ENCODE data around the gene ZNF497. TPM values are rescaled to one million over a fixed set of nuclear protein-coding genes. Genes with fewer than 3 reads are reported as not detected.

The ZNF497 gene
- total and polyA plus RNA-seq, 10 of the 15 experiments (the other 5 are each of a cell fraction or from before 2014, with no cell fraction given), result 0.09 to 0.82 (median 0.28) TPM

DNA sequence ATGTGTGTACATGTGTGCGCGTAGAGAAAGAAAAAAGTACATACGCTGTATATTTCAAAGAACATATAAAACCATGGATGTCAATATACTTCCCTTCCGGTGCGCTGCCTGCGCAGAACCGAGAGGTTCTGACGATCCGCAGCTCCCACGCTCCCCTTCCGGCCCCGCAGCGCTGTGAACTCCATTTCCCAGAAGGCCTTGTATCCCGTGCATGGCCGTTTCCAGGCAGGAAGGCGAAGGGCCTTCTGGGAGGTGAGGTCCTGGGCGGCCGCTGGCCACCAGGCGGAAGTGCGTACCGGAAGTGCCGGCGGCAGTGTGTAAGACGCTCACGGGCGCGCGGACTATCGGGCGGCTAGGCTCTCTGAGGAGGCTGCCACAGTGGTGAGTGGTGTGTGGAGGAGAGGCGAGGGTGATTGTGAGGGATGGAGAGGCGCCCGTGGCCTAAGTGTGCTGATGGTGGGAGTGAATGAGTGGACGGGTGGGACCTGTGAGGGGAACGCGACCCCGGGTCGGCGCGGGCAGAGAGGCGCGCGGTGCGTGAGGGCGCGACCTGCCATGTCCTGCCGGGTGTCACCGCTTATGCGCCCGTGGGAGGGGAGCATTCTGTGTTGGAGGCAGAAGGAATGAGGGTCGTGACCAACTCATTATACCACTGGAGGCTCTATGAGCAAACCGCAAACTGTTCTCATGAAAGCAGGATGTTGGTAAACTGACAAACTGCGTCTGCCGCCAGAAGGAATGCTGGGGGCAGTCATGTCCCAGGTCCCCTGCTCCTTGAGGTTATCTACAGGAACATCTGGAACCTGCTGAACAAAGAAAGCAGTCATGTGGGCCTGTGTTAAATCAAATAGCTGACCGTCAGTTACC lies 57.3 kb downstream of the ZNF497 start, which contains the start of gene ERVK3-1 (continued):
- TF ChIP-seq, protein P1, sequence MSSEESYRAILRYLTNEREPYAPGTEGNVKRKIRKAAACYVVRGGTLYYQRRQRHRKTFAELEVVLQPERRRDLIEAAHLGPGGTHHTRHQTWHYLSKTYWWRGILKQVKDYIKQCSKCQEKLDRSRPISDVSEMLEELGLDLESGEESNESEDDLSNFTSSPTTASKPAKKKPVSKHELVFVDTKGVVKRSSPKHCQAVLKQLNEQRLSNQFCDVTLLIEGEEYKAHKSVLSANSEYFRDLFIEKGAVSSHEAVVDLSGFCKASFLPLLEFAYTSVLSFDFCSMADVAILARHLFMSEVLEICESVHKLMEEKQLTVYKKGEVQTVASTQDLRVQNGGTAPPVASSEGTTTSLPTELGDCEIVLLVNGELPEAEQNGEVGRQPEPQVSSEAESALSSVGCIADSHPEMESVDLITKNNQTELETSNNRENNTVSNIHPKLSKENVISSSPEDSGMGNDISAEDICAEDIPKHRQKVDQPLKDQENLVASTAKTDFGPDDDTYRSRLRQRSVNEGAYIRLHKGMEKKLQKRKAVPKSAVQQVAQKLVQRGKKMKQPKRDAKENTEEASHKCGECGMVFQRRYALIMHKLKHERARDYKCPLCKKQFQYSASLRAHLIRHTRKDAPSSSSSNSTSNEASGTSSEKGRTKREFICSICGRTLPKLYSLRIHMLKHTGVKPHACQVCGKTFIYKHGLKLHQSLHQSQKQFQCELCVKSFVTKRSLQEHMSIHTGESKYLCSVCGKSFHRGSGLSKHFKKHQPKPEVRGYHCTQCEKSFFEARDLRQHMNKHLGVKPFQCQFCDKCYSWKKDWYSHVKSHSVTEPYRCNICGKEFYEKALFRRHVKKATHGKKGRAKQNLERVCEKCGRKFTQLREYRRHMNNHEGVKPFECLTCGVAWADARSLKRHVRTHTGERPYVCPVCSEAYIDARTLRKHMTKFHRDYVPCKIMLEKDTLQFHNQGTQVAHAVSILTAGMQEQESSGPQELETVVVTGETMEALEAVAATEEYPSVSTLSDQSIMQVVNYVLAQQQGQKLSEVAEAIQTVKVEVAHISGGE (CRISPR knock-in tag; IDR thresholded peaks at IDR 0.05), result peak; percentile 14; the same call in 1 of the 2 replicates
- TF ChIP-seq, protein P2, sequence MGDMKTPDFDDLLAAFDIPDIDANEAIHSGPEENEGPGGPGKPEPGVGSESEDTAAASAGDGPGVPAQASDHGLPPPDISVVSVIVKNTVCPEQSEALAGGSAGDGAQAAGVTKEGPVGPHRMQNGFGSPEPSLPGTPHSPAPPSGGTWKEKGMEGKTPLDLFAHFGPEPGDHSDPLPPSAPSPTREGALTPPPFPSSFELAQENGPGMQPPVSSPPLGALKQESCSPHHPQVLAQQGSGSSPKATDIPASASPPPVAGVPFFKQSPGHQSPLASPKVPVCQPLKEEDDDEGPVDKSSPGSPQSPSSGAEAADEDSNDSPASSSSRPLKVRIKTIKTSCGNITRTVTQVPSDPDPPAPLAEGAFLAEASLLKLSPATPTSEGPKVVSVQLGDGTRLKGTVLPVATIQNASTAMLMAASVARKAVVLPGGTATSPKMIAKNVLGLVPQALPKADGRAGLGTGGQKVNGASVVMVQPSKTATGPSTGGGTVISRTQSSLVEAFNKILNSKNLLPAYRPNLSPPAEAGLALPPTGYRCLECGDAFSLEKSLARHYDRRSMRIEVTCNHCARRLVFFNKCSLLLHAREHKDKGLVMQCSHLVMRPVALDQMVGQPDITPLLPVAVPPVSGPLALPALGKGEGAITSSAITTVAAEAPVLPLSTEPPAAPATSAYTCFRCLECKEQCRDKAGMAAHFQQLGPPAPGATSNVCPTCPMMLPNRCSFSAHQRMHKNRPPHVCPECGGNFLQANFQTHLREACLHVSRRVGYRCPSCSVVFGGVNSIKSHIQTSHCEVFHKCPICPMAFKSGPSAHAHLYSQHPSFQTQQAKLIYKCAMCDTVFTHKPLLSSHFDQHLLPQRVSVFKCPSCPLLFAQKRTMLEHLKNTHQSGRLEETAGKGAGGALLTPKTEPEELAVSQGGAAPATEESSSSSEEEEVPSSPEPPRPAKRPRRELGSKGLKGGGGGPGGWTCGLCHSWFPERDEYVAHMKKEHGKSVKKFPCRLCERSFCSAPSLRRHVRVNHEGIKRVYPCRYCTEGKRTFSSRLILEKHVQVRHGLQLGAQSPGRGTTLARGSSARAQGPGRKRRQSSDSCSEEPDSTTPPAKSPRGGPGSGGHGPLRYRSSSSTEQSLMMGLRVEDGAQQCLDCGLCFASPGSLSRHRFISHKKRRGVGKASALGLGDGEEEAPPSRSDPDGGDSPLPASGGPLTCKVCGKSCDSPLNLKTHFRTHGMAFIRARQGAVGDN (IDR thresholded peaks at IDR 0.05), result peak; percentile 17; the same call in 1 of the 2 replicates
- TF ChIP-seq EED (IDR thresholded peaks at IDR 0.05; ENCODE audit: low read depth), result no peak; the same call in 1 of the 2 replicates
- no peak for TF ChIP-seq JUND (IDR thresholded peaks at IDR 0.05; ENCODE audit: low read depth, low read length)
- TF ChIP-seq STAT3 (IDR thresholded peaks at IDR 0.05; ENCODE audit: low read depth, low read length), result no peak
- TF ChIP-seq, protein P3, sequence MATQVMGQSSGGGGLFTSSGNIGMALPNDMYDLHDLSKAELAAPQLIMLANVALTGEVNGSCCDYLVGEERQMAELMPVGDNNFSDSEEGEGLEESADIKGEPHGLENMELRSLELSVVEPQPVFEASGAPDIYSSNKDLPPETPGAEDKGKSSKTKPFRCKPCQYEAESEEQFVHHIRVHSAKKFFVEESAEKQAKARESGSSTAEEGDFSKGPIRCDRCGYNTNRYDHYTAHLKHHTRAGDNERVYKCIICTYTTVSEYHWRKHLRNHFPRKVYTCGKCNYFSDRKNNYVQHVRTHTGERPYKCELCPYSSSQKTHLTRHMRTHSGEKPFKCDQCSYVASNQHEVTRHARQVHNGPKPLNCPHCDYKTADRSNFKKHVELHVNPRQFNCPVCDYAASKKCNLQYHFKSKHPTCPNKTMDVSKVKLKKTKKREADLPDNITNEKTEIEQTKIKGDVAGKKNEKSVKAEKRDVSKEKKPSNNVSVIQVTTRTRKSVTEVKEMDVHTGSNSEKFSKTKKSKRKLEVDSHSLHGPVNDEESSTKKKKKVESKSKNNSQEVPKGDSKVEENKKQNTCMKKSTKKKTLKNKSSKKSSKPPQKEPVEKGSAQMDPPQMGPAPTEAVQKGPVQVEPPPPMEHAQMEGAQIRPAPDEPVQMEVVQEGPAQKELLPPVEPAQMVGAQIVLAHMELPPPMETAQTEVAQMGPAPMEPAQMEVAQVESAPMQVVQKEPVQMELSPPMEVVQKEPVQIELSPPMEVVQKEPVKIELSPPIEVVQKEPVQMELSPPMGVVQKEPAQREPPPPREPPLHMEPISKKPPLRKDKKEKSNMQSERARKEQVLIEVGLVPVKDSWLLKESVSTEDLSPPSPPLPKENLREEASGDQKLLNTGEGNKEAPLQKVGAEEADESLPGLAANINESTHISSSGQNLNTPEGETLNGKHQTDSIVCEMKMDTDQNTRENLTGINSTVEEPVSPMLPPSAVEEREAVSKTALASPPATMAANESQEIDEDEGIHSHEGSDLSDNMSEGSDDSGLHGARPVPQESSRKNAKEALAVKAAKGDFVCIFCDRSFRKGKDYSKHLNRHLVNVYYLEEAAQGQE (IDR thresholded peaks at IDR 0.05; ENCODE audit: low read depth, low read length), result no peak
- peak; percentile 69 for TF ChIP-seq MYC (IDR thresholded peaks at IDR 0.05; ENCODE audit: insufficient read depth, insufficient read length, insufficient replicate concordance, low read length, severe bottlenecking)
- no peak for TF ChIP-seq CBX3 (IDR thresholded peaks at IDR 0.05; ENCODE audit: borderline replicate concordance, low read depth)
- TF ChIP-seq, protein P4, sequence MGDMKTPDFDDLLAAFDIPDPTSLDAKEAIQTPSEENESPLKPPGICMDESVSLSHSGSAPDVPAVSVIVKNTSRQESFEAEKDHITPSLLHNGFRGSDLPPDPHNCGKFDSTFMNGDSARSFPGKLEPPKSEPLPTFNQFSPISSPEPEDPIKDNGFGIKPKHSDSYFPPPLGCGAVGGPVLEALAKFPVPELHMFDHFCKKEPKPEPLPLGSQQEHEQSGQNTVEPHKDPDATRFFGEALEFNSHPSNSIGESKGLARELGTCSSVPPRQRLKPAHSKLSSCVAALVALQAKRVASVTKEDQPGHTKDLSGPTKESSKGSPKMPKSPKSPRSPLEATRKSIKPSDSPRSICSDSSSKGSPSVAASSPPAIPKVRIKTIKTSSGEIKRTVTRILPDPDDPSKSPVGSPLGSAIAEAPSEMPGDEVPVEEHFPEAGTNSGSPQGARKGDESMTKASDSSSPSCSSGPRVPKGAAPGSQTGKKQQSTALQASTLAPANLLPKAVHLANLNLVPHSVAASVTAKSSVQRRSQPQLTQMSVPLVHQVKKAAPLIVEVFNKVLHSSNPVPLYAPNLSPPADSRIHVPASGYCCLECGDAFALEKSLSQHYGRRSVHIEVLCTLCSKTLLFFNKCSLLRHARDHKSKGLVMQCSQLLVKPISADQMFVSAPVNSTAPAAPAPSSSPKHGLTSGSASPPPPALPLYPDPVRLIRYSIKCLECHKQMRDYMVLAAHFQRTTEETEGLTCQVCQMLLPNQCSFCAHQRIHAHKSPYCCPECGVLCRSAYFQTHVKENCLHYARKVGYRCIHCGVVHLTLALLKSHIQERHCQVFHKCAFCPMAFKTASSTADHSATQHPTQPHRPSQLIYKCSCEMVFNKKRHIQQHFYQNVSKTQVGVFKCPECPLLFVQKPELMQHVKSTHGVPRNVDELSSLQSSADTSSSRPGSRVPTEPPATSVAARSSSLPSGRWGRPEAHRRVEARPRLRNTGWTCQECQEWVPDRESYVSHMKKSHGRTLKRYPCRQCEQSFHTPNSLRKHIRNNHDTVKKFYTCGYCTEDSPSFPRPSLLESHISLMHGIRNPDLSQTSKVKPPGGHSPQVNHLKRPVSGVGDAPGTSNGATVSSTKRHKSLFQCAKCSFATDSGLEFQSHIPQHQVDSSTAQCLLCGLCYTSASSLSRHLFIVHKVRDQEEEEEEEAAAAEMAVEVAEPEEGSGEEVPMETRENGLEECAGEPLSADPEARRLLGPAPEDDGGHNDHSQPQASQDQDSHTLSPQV (IDR thresholded peaks at IDR 0.05), result no peak
- TF ChIP-seq BHLHE40 (IDR thresholded peaks at IDR 0.05; ENCODE audit: borderline replicate concordance in 1 of 2, low read depth in 2 of 2, low read length in 1 of 2), result peak; percentile 84 to 91; a peak in 3 of 4 replicates

Data from GM12878 (cell line).